Stimulated activated naive CD4-positive, alpha-beta T cell (primary cell): ENCODE results near the gene CSNK1G3.

Source experiments
- DNase-seq, 6 experiments: peaks; one replicate each; lab custom pipeline; 2025; lab: John Stamatoyannopoulos, UW

Gene CSNK1G3

DNA sequence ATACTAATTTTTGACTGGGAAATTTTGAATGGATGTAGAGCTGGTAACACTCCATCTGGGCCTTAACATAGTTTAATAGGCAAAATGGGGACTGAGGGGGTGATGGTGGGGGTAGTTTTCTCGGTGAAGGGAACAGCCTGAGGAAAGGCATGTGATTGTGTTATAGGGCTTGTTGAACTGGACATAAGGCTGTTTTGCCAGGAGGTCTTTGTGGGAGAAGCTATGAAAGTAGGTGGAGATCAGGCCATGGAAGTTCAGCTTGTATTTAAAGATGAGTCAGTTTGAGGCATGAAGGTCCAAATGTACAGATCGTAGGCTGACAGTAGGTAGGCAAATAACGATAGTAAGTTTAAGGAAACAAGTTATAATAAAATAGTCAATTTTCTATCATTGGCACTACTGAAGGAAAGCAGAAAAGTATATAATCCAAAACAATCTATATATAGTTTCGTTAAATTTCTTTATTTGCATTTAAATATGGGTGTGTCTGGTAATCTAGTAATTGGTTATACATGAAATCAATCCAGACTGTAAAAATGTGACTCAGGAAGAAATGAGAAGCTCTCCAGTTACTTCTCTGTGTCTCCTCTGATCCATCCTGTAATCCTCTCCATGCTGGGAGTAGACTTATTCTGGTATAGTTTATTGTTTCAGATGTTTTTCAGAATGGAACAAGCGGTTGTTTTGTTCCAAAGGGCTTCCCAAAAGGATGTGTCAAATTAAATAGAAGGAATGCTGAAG is 2.8 kb downstream of the CSNK1G3 start:
- no peak for DNase-seq

DNA sequence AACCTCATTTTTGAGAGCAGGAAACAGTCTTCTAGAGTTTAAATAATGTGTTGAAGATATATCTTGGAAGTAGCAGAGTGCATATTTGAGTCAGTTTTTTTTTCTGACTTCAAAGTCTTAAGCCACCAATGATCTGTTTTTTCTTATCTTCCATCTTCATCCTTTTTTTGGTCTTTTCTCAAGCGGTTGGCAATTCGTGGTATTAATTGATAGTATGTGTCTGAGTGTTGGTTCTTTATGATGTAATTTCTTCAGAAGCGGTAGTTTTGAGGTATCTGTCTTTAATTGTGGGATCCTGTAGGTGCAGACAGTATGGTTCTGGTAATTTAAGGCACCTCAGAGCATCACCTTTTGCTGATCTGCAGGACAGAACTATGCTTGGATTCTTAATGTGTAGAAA is 3.9 kb downstream of the CSNK1G3 start:
- peak in 3 of 6 experiments; percentile 44 to 61 (median 51) for DNase-seq

DNA sequence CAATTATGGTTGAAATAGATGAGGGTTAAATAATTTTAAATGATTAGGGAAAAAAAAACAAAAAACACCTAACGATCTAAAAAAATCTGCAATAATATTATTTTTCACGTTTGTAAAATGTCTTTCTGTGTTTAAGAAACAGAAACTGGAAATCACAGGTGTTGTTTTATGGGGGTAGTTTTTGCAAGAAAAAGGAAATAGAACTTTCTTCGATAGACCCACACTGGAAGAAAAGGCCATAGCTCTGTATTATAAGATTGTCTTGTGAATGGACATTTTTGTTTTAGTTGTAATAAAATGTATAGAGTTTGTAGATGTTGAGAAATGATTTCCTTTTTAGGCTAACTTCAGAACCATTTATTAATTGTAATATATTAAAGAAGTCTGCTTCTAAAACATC is 5.5 kb downstream of the CSNK1G3 start:
- no peak for DNase-seq

DNA sequence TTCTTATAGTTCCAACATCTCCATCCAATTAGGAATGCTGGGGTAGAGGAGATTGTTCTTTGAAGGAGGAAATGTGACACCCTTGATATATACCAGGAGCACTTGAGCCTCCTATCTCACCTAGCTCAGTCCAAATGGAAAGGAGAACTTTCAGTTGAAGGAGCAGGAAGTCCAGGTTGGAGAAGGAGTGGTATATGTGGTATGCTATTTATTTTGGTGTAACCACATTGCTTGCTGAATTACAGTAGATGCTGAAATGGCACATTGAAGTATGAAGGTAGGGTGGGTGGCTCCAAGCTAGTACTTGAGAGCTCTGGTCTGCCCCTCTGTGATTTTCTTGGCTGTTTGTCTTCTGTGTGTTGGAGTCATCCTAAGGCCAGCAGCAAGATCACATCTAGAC is 6.1 kb downstream of the CSNK1G3 start:
- no peak for DNase-seq

DNA sequence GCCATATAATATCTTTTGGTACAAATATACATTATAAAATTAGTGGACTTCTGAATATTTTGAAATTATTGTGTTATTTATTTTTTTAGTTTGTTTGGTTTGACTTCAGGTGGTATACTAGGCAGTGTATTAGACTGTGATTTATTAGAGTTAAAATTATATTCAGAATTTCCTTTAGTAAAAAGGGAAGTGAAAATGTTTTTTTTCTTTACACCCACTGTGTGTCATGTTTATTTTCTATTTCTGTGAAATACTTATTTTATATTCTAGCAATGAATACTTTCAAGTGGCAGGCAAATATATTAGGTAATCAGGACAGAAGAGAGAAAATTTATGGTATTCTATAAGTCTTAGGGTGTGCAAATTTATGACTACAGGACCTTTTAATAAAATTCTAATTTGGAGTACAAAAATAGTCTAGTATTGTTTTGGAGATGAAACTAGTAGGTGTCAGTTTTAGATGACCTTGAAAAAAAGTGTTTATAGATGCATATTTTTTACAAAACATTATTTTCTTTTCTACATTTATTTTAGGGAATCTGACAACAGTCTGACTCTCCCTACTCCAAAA is 8.8 kb downstream of the CSNK1G3 start:
- DNase-seq: no peak

DNA sequence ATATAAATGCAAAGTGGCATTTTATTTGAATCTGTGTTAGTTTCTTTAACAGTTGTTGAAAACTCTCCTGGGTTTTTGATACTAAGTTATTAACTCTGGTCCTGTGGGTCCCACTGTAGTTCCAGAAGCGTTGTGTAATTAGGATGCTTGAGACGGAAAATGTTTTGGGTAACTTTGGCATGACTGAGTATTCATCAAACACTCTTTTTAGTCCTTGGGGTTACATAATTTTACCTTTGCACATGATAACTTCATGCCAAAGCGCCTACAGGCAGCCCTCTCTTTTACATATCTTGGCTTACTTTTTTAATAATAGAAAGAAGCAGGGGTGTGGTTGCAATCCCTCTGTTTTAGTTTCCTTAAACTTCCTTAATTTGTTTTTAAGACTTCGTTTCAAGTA is 12.2 kb downstream of the CSNK1G3 start:
- no peak for DNase-seq

DNA sequence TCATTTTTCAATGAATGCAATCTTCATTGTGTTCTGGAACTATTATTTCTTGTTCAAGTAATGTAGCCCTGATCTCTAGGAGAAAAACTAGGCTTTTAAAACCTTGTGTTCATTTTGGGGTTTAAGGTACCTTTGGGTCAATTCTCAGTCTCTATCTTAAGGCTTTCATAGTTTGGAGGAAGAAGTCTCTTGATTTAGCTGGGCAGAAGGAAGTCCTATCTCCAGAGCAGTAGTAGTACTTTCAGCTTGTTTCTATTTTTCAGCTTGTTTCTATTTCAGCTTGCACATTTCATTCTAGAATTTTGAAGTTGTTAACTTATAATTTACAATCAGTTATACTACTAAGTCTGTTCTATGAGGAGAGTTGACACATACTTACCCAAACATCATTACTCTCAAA is 15.2 kb downstream of the CSNK1G3 start:
- DNase-seq: no peak

DNA sequence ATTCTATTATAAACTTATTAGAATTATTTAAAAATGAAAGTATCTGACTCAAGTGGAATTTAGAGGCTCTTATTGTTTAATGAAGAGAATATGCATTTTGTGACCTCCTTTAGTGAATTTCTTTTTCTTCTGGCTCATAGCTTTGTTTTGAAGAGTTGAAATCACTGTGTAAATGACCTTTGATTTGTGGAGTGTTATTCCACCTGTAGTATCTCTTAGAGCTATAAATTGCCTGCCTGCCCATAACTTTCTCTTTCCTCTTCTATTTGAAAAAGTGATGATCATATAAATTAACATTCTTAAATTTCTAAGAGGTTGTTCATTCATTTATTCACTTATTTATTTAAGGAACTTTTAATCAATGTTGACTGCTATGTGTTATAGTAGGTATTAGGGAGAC is 16.1 kb downstream of the CSNK1G3 start:
- no peak for DNase-seq

DNA sequence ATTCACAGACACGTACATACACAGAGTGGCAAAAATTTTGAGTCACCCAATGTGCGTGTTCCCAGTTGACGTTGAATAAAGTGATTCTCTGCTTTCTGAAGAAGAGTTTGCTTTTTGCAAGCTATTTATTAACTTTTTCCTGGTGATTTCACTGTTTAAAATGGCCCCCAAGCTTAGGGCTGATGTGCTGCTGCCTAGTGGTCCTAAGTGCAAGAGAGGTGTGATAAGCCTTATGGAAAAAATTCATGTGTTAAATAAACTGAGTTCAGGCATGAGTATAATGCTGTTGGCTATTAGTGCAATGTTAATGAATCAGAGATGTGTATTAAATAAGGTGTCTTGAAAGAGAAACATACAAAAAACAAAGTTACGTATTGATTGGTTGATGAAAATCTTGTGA is 16.9 kb downstream of the CSNK1G3 start:
- DNase-seq: no peak

DNA sequence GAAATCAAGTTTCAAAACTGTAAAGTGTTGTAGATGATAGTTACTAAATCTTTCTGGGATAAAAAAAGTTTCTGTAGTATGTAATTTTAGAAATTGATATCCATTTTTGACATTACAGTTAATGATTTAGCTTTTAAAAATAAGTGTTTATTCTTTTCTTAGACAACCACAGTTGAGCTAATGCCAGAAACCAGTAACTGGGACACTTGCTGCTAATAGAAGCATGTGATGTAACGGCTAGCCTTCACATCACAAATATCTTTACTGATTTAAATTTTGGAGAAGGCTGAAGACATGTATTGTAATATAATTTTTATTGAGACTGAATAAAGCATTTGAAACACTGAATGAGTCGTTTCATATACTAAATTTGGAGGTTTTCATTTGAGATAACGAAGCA is 18.8 kb downstream of the CSNK1G3 start:
- no peak for DNase-seq

DNA sequence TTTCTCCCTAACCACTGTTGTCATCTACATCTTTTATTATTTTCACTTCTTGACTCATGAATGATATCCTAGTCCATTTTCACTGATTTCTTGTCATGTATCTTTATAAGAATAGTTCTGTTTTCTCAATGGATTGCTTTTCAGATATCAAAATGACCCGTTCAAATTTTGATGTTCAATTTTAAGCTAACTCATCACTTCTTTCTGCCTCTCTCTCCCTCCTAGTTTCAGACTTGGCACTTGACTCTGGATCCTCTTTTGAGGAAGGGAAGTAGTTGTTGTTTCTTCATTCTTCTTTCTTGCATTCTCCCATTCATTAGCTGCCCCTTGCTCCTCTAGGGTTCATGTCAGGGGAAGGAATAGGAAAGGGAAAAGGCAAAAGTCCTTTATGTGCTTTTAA is 23.7 kb downstream of the CSNK1G3 start:
- DNase-seq: no peak

DNA sequence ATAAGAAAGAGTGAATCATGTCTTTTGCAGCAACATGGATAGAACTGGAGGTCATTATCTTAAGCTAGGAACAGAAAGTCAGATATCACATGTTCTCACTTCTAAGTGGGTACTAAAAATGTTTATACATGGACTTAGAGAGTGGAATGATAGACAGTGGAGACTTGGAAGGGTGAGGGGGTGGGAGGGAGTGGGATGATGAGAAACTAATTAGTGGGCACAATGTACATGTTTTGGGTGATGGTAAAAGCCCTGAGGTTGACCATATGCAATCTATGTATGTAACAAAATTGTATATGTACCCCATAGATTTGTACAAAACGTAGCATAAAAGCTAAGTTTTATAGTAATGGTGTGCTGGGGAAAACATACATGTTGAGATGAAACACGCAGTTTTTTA is 25.3 kb downstream of the CSNK1G3 start:
- no peak for DNase-seq

DNA sequence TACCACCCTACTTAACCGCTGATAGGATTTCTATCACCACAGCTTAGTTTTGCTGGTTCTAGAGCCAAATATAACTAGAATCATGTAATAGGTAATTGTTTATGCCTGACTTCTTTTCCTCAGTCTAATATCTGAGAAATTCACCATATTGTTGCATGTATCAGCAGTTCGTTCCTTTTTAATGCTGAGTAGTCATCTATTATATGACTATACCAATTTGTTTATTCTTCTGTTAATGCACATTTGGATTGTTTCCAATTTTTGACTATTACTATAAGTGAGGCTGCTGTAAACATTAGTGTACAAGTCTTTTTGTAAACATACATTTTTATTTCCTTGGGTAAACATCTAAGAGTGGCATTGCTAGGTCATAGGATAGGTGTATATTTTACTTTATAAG is 25.9 kb downstream of the CSNK1G3 start:
- DNase-seq: no peak

DNA sequence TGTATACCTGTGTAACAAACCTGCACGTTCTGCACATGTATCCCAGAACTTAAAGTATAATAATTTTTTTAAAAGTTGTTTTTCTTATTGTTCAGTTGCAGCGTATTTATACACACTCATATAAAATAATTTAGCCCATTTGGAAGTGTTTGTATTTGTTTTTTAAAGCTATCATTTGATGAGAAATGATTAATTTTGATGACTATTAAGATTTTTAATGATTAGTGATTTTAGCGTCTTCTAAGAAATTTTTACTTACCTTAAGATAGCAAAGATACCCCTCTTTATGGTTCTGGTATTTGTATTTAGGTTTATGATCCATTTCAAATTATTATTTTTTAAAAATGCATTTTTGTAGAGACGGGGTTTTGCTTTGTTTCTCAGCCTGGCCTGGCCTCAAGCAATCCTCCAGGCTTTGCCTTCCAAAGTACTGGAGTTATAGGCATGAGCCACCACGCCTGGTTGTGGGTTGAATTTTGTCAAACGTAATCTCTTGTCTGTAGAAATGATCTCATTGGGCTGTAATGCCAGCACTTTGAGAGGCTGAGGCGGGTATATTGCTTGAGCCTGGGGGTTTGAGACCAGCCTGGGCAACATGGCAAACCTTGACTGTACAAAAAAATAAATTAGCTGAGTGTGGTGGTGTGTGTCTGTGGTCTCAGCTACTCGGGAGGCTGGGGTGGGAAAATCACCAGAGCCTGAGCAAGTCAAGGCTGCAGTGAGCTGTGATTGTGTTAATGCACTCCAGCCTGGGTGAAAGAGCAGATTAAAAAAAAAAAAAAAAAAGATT is 26.9 kb downstream of the CSNK1G3 start:
- no peak for DNase-seq

DNA sequence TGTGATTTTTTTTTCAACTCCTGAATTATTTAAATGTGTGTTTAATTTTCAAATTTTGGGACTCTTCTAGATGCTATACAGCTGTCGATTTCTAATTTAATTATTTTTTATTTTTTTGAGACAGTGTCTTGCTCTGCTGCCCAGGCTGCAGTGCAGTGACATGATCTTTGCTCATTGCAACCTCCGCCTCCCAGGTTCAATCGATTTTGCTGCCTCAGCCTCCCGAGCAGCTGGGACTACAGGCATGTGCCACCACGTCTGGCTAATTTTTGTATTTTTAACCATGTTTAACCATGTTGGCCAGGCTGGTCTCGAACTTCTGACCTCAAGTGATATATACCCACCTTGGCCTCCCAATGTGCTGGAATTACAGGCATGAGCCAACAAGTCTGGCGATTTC is 28.6 kb downstream of the CSNK1G3 start:
- DNase-seq: no peak

DNA sequence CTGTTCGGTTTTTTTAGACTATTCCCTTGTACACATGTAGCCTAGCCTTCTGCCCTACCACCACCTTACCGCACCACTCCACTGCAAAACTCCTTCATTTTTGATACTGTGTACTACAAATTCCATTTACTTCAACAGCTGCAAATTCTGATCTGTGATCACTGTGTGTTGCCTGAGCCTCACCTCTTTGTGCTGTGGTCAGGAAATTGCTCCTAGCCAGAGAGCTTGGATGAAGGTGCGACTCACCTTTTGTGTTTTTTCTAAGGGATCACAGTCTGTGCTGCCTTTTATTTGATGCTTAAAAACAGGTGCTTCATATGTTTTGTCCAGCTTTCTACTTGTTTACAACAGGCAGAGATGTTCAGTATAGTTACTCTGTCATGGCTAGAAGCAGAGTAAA is 31.5 kb downstream of the CSNK1G3 start:
- DNase-seq: no peak

DNA sequence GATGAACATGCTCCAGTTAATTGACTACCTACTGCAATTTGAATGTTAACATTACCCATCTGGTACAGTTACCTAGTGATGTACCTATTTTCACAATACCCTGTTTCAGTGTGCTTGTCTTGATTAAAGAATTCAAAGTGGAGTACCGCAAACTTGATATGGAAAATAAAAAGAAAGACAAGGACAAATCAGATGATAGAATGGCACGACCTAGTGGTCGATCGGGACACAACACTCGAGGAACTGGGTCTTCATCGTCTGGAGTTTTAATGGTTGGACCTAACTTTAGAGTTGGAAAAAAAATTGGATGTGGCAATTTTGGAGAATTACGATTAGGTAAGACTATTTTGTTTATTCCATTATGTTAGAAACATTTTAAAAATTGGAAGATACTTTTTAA is 33.5 kb downstream of the CSNK1G3 start:
- DNase-seq: peak in 3 of 6 experiments; percentile 10 to 12 (median 10)

DNA sequence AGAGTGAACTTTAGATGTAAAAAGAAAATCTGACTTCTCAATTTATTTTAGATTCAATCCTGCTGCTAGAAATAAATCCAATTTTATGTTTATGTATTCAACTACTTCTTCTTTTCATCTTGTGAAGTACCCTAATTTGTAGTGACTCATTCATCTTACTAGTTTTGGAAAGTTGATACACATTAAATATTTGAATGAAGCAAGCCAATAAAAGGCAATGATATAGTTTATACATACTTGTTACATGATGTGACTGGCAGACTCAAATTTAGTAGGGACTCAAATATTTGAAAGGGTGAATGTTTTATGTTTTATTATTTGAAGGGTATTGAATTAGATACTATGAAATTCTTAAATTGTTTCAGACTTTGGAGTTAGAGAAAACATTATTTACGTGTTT is 34.7 kb downstream of the CSNK1G3 start:
- DNase-seq: no peak

DNA sequence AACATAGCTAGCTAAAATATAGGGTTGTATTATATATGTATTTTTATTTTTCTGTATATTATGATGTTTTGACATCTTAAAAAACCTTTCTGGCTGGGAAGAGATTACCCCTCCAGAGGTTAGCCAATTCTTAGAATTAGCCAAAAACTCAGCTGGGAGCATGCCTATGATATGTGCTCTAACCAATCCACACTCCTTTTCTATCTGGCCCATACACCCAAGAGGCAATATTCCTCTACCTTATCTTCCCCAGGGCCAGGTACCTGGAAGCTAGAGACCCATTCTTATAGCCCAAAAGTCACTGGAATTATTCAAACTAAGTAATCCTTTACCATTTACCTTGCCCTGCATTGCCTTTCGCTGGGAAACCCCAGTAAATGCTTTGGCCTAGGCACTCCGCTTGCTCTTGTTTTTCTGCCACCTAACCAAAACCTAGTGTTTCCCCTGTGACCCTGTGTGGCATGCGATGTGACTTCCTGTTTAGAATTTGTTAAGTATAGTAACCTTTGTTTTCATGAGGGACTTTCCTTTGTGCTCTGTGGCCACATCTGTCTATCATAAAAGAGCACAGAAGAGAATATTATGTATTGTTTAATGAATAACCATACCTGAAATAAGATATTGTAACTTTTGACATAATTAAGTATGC is 37.4 kb downstream of the CSNK1G3 start:
- DNase-seq: peak; percentile 1 to 27 (median 16)

DNA sequence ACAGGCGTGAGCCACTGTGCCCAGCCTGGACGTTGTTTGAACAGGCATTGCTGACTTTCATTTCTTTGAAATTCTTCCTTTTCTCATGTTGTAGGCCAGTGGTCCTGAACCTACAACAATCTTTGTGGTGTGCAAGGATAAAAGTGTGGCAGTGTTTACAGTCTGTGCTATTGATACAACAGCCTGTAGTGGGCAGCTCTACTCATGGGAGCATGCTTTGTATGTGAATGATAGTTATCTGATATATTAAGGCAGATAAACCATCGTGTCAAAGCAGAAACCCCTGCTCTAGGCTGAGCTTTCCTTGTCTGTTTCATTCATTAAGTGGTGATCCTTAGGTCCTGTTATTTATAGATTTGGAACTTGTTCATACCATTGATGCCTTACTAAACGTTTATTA is 42.6 kb downstream of the CSNK1G3 start:
- no peak for DNase-seq

DNA sequence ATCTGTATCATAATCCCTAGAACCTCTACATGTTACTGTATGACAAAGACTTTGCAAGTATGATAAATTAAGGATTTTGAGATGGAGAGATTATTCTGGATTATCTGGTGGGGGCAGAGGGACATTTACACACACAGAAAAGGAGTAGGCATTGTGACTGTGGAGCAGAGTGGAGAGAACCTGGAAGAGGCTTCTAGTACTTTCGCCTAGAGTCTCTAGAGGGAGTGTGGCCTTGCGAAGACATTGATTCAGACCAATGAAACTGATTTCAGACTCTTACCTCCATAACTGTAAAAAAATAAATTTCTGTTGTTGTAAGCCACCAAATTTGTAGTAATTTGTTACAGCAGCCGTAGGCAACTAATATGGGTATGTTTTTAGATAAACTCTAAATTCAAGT is 45.9 kb downstream of the CSNK1G3 start:
- DNase-seq: no peak

DNA sequence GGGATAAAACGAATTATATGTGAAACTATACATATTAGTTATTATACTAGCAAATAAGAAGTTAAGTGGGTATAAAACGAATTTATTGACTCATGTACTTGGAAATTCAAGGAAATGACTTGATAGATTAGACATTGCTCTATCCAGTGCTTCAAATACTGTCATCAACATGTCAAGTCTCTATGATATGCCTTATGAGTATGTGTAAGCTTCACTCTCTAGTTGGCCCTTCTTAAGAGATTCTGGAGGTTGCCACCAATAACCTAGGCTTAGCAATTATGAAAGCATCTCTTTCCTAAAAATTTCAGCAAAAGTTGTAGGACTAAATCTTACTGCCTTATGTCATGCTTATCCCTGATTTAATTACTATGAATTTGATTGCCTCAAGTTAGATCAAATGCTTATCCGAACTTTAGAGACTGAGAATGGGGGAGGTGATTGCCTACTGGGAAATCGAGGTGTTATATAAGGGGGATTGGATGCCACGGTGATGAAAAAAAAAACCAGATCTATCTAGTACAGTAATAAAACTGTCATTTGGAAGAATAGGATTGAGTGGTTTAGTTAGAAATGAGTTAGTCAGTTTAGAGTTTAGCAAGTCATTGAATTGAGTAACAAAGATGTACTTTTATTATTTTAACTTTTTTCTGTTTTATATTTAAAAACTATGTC is 46.9 kb downstream of the CSNK1G3 start:
- no peak for DNase-seq
